Measurements from ENCODE around the gene FARS2. TPM values are rescaled to one million over a fixed set of nuclear protein-coding genes. Genes with fewer than 3 reads are reported as not detected.
A peak's percentile ranks its signal among the peaks of the same experiment; 100 is the strongest.

The FARS2 gene
- total and polyA plus RNA-seq, 2 of the 13 experiments (the other 11 are each of a cell fraction or from before 2014, with no cell fraction given): 15.4 to 26.0 TPM

DNA sequence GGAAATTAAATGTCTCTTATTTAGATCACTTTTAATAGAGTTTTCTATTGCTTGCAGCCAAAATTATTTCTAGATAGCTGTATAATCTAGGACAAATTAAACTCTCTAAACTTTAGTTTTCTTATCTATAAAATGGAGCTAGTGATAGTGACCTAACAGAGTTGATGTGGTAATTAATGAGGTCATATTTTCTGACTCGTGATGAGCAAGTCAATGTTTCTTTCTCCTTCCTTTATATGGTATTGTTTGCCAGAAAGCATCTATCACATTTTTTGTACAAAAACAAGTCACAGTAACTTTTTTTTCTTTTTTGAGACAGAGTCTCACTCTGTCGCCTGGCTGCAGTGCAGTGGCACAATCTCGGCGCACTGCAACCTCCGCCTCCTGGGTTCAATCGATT, 267.7 kb downstream of the FARS2 start:
- H3K27me3 ChIP-seq (ENCODE audit: control insufficient read depth in 1 of 2, insufficient read depth in 2 of 2, low read length in 2 of 2): no peaks in the 10 kb centered on the region
- DNase-seq (ENCODE audit: low spot score) (no peak), ATAC-seq (no peak), FAIRE-seq (no peak)
- no peak overlapping the region for H3K9ac ChIP-seq (ENCODE audit: insufficient read depth, low read depth, low read length)
- no peak overlapping the region for H3K27ac ChIP-seq (ENCODE audit: extremely low read length, insufficient read depth, low read length)
- TF ChIP-seq ATF7 (IDR thresholded peaks at IDR 0.05): peak; percentile 56; the same call in 1 of the 2 replicates
- TF ChIP-seq ATF7 (CRISPR knock-in tag; IDR thresholded peaks at IDR 0.05): no peak
- no peak for TF ChIP-seq RBAK (CRISPR knock-in tag; IDR thresholded peaks at IDR 0.05)
- H4K20me1 ChIP-seq (ENCODE audit: insufficient read depth, low read length): no peaks in the 10 kb centered on the region
- H3K79me2 ChIP-seq (ENCODE audit: insufficient read depth, low read length): no peaks in the 10 kb centered on the region
- H3K4me2 ChIP-seq (ENCODE audit: low read depth, low read length): no peak overlapping the region
- H3K36me3 ChIP-seq (replicated peaks in 1 of 2; ENCODE audit: control insufficient read depth in 1 of 2, insufficient read depth in 2 of 2, low read length in 2 of 2): no peaks in the 10 kb centered on the region
- H2AFZ ChIP-seq (ENCODE audit: low read length): no peak overlapping the region
- WGBS (ENCODE audit: low lambda C conversion rate): 99% methylated on average over 6 of the region's 6 CpGs
- POLR2A ChIA-PET: no interaction called here
- in situ Hi-C loops (cut with HindIII; ENCODE audit: extremely low pct_ligation_motif_present, low pct_unique_long_range_greater_than_20kb) (no loop called here), intact Hi-C loops (cut with micrococcal nuclease; ENCODE audit: unreplicated experiment) (no loop called here)
- H3K4me1 ChIP-seq (ENCODE audit: insufficient read depth, low read length): no peaks in the 10 kb centered on the region
- CTCF ChIA-PET (ENCODE audit: low intra/inter-chr PET ratio, low total read pairs): no interaction called here
- BruUV-seq (replicated peaks): no TSS peak
- H3K9me3 ChIP-seq (ENCODE audit: low read length): no peaks in the 10 kb centered on the region
- H3K4me3 ChIP-seq (replicated peaks in 1 of 3; ENCODE audit: insufficient read depth in 1 of 3, low read depth in 2 of 3, low read length in 3 of 3): no peak overlapping the region

DNA sequence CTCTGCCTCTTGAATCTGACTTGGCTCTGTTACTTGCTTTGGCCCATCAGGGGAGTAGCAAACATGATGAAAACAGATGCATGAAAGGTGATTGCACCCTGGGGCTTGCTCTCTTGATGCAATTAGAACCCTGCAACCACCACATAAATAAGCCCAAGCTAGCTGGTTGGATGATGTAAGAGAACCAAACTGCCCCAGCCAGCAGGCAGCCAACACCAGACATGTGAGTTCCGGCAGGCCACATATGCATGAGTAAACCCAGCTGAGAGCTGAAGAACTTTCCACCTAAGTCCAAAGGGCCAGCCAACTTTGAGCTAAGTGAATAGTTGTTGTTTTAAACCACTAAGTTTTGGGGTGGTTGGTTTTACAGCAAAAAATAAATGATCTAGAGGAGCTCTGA, 268.4 kb downstream of the FARS2 start:
- intact Hi-C loops (cut with micrococcal nuclease; ENCODE audit: unreplicated experiment) (no loop called here), in situ Hi-C loops (cut with HindIII; ENCODE audit: extremely low pct_ligation_motif_present, low pct_unique_long_range_greater_than_20kb) (no loop called here)
- CTCF ChIA-PET (ENCODE audit: low intra/inter-chr PET ratio, low total read pairs): no interaction called here
- no peak overlapping the region for H3K9ac ChIP-seq (ENCODE audit: insufficient read depth, low read depth, low read length)
- no peaks in the 10 kb centered on the region; the same call in 1 of the 2 replicates for H4K20me1 ChIP-seq (ENCODE audit: insufficient read depth, low read length)
- H3K79me2 ChIP-seq (ENCODE audit: insufficient read depth, low read length): no peaks in the 10 kb centered on the region
- no peak overlapping the region for H3K4me2 ChIP-seq (ENCODE audit: low read depth, low read length)
- no peaks in the 10 kb centered on the region for H3K27me3 ChIP-seq (ENCODE audit: control insufficient read depth in 1 of 2, insufficient read depth in 2 of 2, low read length in 2 of 2)
- no peaks in the 10 kb centered on the region for H3K4me1 ChIP-seq (ENCODE audit: insufficient read depth, low read length)
- POLR2A ChIA-PET: no interaction called here
- FAIRE-seq: no peak
- H3K9me3 ChIP-seq (ENCODE audit: low read length): no peaks in the 10 kb centered on the region
- DNase-seq (ENCODE audit: low spot score): no peak
- no TSS peak for BruUV-seq (replicated peaks)
- no peak overlapping the region for H2AFZ ChIP-seq (ENCODE audit: low read length)
- no peaks in the 10 kb centered on the region for H3K36me3 ChIP-seq (replicated peaks in 1 of 2; ENCODE audit: control insufficient read depth in 1 of 2, insufficient read depth in 2 of 2, low read length in 2 of 2)
- ATAC-seq: no peak
- 23% methylated on average over 1 of the region's 1 CpG for WGBS (ENCODE audit: low lambda C conversion rate)
- no peak overlapping the region for H3K4me3 ChIP-seq (replicated peaks in 1 of 3; ENCODE audit: insufficient read depth in 1 of 3, low read depth in 2 of 3, low read length in 3 of 3)
- no peak overlapping the region for H3K27ac ChIP-seq (ENCODE audit: extremely low read length, insufficient read depth, low read length)
- TF ChIP-seq NFE2L1 (CRISPR knock-in tag; IDR thresholded peaks at IDR 0.05; ENCODE audit: borderline replicate concordance): no peak
- TF ChIP-seq ZSCAN29 (CRISPR knock-in tag; conservative IDR thresholded peaks at IDR 0.05): no peak
- peak; percentile 97 for TF ChIP-seq ZNF546 (CRISPR knock-in tag; conservative IDR thresholded peaks at IDR 0.05)
- TF ChIP-seq U2AF2 (IDR thresholded peaks at IDR 0.05; ENCODE audit: low read depth, low read length): no peak
- no peak for TF ChIP-seq KDM3A (CRISPR knock-in tag; IDR thresholded peaks at IDR 0.05; ENCODE audit: low read depth)
- peak; percentile 27; the same call in 1 of the 2 replicates for TF ChIP-seq HNF4A (CRISPR knock-in tag; IDR thresholded peaks at IDR 0.05)
- TF ChIP-seq NFE2 (CRISPR knock-in tag; IDR thresholded peaks at IDR 0.05): no peak
- no peak for TF ChIP-seq NONO (IDR thresholded peaks at IDR 0.05)
- no peak for TF ChIP-seq NONO (CRISPR knock-in tag; conservative IDR thresholded peaks at IDR 0.05)
- TF ChIP-seq ZNF780A (CRISPR knock-in tag; IDR thresholded peaks at IDR 0.05): no peak
- no peak for TF ChIP-seq ZFP36L1 (CRISPR knock-in tag; IDR thresholded peaks at IDR 0.05)
- TF ChIP-seq SALL1 (CRISPR knock-in tag; IDR thresholded peaks at IDR 0.05): no peak
- no peak for TF ChIP-seq NFRKB (IDR thresholded peaks at IDR 0.05)
- TF ChIP-seq, protein P1, sequence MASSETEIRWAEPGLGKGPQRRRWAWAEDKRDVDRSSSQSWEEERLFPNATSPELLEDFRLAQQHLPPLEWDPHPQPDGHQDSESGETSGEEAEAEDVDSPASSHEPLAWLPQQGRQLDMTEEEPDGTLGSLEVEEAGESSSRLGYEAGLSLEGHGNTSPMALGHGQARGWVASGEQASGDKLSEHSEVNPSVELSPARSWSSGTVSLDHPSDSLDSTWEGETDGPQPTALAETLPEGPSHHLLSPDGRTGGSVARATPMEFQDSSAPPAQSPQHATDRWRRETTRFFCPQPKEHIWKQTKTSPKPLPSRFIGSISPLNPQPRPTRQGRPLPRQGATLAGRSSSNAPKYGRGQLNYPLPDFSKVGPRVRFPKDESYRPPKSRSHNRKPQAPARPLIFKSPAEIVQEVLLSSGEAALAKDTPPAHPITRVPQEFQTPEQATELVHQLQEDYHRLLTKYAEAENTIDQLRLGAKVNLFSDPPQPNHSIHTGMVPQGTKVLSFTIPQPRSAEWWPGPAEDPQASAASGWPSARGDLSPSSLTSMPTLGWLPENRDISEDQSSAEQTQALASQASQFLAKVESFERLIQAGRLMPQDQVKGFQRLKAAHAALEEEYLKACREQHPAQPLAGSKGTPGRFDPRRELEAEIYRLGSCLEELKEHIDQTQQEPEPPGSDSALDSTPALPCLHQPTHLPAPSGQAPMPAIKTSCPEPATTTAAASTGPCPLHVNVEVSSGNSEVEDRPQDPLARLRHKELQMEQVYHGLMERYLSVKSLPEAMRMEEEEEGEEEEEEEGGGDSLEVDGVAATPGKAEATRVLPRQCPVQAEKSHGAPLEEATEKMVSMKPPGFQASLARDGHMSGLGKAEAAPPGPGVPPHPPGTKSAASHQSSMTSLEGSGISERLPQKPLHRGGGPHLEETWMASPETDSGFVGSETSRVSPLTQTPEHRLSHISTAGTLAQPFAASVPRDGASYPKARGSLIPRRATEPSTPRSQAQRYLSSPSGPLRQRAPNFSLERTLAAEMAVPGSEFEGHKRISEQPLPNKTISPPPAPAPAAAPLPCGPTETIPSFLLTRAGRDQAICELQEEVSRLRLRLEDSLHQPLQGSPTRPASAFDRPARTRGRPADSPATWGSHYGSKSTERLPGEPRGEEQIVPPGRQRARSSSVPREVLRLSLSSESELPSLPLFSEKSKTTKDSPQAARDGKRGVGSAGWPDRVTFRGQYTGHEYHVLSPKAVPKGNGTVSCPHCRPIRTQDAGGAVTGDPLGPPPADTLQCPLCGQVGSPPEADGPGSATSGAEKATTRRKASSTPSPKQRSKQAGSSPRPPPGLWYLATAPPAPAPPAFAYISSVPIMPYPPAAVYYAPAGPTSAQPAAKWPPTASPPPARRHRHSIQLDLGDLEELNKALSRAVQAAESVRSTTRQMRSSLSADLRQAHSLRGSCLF (CRISPR knock-in tag; IDR thresholded peaks at IDR 0.05; ENCODE audit: borderline replicate concordance): no peak

All from HepG2 (cell line).